ENCODE measurements around the gene SLC26A1.

Gene SLC26A1

DNA sequence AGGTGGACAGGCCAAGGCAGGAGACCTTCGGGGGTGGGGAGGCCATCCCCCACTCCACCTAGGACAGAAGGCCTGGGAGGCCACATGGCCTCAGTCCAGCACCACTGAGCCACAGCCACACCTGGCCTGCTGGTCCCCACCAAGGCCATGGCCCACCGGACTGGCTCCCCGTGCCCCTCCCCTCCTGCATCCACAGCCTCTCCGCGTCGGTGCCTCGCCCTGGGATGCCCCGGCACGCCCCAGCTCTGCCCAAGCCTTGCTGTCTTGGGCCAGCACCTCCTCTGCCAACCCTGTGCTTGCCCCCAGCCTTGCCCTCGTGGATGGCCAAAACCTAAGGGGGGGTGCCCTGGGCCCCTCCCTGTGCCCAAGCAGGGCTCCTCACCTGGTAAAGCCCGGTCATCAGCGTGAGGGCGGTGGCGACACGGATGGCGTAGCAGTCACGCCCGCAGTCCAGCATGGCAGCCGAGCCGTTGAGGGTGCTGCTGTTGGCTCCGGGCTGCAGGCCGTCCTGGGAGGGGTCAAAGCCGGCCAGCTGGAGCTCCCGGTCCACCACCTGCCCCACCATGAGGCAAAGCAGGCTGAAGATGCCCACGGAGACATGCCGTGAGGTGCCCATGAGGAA lies 2.3 kb downstream of the SLC26A1 start:
- no peak overlapping the region for H3K4me2 ChIP-seq (ENCODE audit: low read depth, low read length)
- TF ChIP-seq EZH2phosphoT487 (IDR thresholded peaks at IDR 0.05; ENCODE audit: low read length) = no peak
- TF ChIP-seq EZH2 (optimal IDR thresholded peaks at IDR 0.05; ENCODE audit: low read depth, low read length) = no peak
- TF ChIP-seq, protein P1, sequence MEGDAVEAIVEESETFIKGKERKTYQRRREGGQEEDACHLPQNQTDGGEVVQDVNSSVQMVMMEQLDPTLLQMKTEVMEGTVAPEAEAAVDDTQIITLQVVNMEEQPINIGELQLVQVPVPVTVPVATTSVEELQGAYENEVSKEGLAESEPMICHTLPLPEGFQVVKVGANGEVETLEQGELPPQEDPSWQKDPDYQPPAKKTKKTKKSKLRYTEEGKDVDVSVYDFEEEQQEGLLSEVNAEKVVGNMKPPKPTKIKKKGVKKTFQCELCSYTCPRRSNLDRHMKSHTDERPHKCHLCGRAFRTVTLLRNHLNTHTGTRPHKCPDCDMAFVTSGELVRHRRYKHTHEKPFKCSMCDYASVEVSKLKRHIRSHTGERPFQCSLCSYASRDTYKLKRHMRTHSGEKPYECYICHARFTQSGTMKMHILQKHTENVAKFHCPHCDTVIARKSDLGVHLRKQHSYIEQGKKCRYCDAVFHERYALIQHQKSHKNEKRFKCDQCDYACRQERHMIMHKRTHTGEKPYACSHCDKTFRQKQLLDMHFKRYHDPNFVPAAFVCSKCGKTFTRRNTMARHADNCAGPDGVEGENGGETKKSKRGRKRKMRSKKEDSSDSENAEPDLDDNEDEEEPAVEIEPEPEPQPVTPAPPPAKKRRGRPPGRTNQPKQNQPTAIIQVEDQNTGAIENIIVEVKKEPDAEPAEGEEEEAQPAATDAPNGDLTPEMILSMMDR (IDR thresholded peaks at IDR 0.05; ENCODE audit: low read length) = no peak
- H4K20me1 ChIP-seq (ENCODE audit: insufficient read depth, low read length) = no peaks in the 10 kb centered on the region
- H3K36me3 ChIP-seq (replicated peaks; ENCODE audit: insufficient read depth, low read length) = no peaks in the 10 kb centered on the region
- no peak overlapping the region for H3K9ac ChIP-seq (ENCODE audit: low read length)
- H3K27me3 ChIP-seq (replicated peaks; ENCODE audit: insufficient read depth, low read length) = no peaks in the 10 kb centered on the region
- no peaks in the 10 kb centered on the region for H3K9me2 ChIP-seq (replicated peaks; ENCODE audit: insufficient read depth, low read length)
- no peaks in the 10 kb centered on the region for H3K9me3 ChIP-seq (replicated peaks; ENCODE audit: insufficient read depth, low read length)
- H3K4me3 ChIP-seq (ENCODE audit: low read length) = no peak overlapping the region
- H2AFZ ChIP-seq (ENCODE audit: low read length) = no peak overlapping the region
- H3K79me2 ChIP-seq (ENCODE audit: low read length) = no peaks in the 10 kb centered on the region
- DNase-seq = no peak
- H3K27ac ChIP-seq (ENCODE audit: low read length) = no peak overlapping the region
- H3F3A ChIP-seq (ENCODE audit: insufficient read depth, low read length) = no peaks in the 10 kb centered on the region
- no peaks in the 10 kb centered on the region for H3K4me1 ChIP-seq (ENCODE audit: low read length)

DNA sequence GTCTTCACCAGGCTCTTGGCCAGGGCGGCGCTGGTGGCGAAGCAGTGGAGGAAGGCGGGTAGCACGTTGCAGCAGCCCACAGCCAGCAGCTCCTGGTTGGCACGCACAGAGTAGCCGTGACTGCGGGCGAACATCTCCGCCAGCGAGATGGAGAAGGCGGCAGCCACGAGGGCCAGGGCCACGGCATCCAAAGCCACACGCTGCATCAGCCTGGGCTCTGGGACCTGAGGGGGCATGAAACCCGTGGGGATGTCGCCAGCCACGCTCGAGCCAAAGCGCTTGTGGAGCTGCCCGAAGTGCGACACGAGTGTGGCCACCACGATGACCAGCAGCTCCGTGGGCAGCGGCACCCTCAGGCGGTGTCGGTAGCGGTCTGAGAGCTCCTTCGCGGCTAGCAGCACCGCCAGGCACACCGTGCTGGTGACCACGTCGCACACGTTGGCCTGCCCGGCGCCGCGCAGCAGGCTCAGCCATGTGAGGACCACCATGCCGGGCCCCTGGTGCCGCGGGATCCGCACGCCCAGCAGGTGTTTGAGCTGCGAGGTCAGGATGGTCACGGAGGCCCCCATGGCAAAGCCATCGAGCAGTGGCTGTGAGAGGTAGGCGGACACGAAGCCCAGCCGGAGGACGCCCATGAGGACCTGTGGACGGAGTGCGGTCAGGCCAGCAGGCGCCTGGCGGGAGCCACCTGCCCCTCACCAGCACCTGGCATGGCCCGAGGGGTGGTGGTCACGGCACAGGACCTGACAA lies 3.3 kb downstream of the SLC26A1 start:
- Histone ChIP-seq H3K27ac (ENCODE audit: low read length) (no peak overlapping the region), H3K27me3 (replicated peaks; ENCODE audit: insufficient read depth, low read length) (no peaks in the 10 kb centered on the region), H3K4me1 (ENCODE audit: low read length) (no peaks in the 10 kb centered on the region), H3K4me3 (ENCODE audit: low read length) (no peak overlapping the region), H2AFZ (ENCODE audit: low read length) (no peak overlapping the region), H3K36me3 (replicated peaks; ENCODE audit: insufficient read depth, low read length) (no peaks in the 10 kb centered on the region), H4K20me1 (ENCODE audit: insufficient read depth, low read length) (no peaks in the 10 kb centered on the region), H3F3A (ENCODE audit: insufficient read depth, low read length) (no peaks in the 10 kb centered on the region), H3K9me3 (replicated peaks; ENCODE audit: insufficient read depth, low read length) (no peaks in the 10 kb centered on the region), H3K9ac (ENCODE audit: low read length) (no peak overlapping the region), H3K79me2 (ENCODE audit: low read length) (no peaks in the 10 kb centered on the region), H3K9me2 (replicated peaks; ENCODE audit: insufficient read depth, low read length) (no peaks in the 10 kb centered on the region), H3K4me2 (ENCODE audit: low read depth, low read length) (no peak overlapping the region)
- TF ChIP-seq, protein P1 (IDR thresholded peaks at IDR 0.05; ENCODE audit: low read length) = no peak
- TF ChIP-seq EZH2 (optimal IDR thresholded peaks at IDR 0.05; ENCODE audit: low read depth, low read length) (no peak), EZH2phosphoT487 (IDR thresholded peaks at IDR 0.05; ENCODE audit: low read length) (no peak)
- no peak for DNase-seq

- H3K27ac ChIP-seq (ENCODE audit: low read length) = no peak overlapping the region
- H3K9me2 ChIP-seq (replicated peaks; ENCODE audit: insufficient read depth, low read length) = no peaks in the 10 kb centered on the region
- no peaks in the 10 kb centered on the region for H3F3A ChIP-seq (ENCODE audit: insufficient read depth, low read length)
- no peak overlapping the region for H2AFZ ChIP-seq (ENCODE audit: low read length)
- no peak overlapping the region for H3K9ac ChIP-seq (ENCODE audit: low read length)
- no peaks in the 10 kb centered on the region for H3K79me2 ChIP-seq (ENCODE audit: low read length)
- H3K4me3 ChIP-seq (ENCODE audit: low read length) = no peak overlapping the region
- H4K20me1 ChIP-seq (ENCODE audit: insufficient read depth, low read length) = no peaks in the 10 kb centered on the region
- no peak for DNase-seq
- no peaks in the 10 kb centered on the region for H3K4me1 ChIP-seq (ENCODE audit: low read length)
- no peak overlapping the region for H3K4me2 ChIP-seq (ENCODE audit: low read depth, low read length)
- TF ChIP-seq EZH2phosphoT487 (IDR thresholded peaks at IDR 0.05; ENCODE audit: low read length) (no peak), EZH2 (optimal IDR thresholded peaks at IDR 0.05; ENCODE audit: low read depth, low read length) (no peak)
- TF ChIP-seq, protein P1 (IDR thresholded peaks at IDR 0.05; ENCODE audit: low read length) = no peak
- H3K27me3 ChIP-seq (replicated peaks; ENCODE audit: insufficient read depth, low read length) = no peaks in the 10 kb centered on the region
- H3K36me3 ChIP-seq (replicated peaks; ENCODE audit: insufficient read depth, low read length) = no peaks in the 10 kb centered on the region
- H3K9me3 ChIP-seq (replicated peaks; ENCODE audit: insufficient read depth, low read length) = no peaks in the 10 kb centered on the region
Observed at GRCh38 chr4:988726-989721, 4.2 kb downstream of the SLC26A1 start.

All from MM.1S (cell line).